Vagina (tissue), 2 donors: ENCODE data around the gene NFATC3. TPM values are rescaled to one million over a fixed set of nuclear protein-coding genes. Genes with fewer than 3 reads are reported as not detected.

Source experiments
- DNase-seq, 2 donors: peaks; one replicate each; pipeline ENCODE4 v3.0.0-alpha.2; 2017; ENCODE audit errors: extremely low spot score in 2 of 2
- H3K27ac ChIP-seq: fragments of 200-600 bp; sonication (generic); one replicate; pipeline ENCODE4 v1.5.1; 2019
- H3K27me3 ChIP-seq: fragments of 200-600 bp; sonication (generic); one replicate; pipeline ENCODE4 v1.5.1; 2019
- H3K36me3 ChIP-seq, 2 donors: fragments of 200-600 bp; sonication (generic); one replicate each; pipeline ENCODE4 v1.5.1; 2017 to 2019
- H3K4me1 ChIP-seq: fragments of 200-600 bp; sonication (generic); one replicate; pipeline ENCODE4 v1.5.1; 2019
- H3K4me3 ChIP-seq, 2 donors: fragments of 200-600 bp; sonication (generic); 1 replicate in 1 of 2; 2 replicates in 1 of 2; pipeline ENCODE4 v1.5.1; 2016 to 2019
- H3K9me3 ChIP-seq: fragments of 200-600 bp; sonication (generic); one replicate; pipeline ENCODE4 v1.5.1; 2019
- POLR2A ChIP-seq, 2 donors: fragments of 450-650 bp; IDR thresholded peaks; one replicate each; pipeline ENCODE4 v1.6.1; 2017; ENCODE audit warnings: antibody characterized with exemption in 2 of 2, mild to moderate bottlenecking in 2 of 2, moderate library complexity in 2 of 2
- POLR2AphosphoS5 ChIP-seq, 2 donors: sonication (generic); formaldehyde crosslinking; IDR thresholded peaks; one replicate each; pipeline ENCODE4 v1.9.0; 2017; ENCODE audit warnings: antibody characterized with exemption in 2 of 2, mild to moderate bottlenecking in 2 of 2, low read depth in 1 of 2; ENCODE audit not compliant: insufficient read depth in 1 of 2
- intact Hi-C: fragments of 100-400 bp; cut with DNase I; formaldehyde crosslinking; loops from one replicate; pipeline ENCODE4 v1.15.1; 2023
- total RNA-seq: library from RNA; depleted of rRNA; stranded (reverse); fragments of >200 nt; gene quantifications from one replicate; pipeline ENCODE4 v1.2.3, GENCODE V29; 2016
- TF ChIP-seq, protein P1 (sequence below), 3 experiments: fragments of 450-650 bp in 2 of 3; fragments of 200-600 bp in 1 of 3; sonication (generic) in 1 of 3; IDR thresholded peaks; one replicate each; pipeline ENCODE4 v1.5.1; 2017 to 2019; ENCODE audit warnings: antibody characterized with exemption in 3 of 3, mild to moderate bottlenecking in 2 of 3, moderate library complexity in 2 of 3

The NFATC3 gene
- total RNA-seq, 1 donor from 2014 or later, result 51.8 TPM

DNA sequence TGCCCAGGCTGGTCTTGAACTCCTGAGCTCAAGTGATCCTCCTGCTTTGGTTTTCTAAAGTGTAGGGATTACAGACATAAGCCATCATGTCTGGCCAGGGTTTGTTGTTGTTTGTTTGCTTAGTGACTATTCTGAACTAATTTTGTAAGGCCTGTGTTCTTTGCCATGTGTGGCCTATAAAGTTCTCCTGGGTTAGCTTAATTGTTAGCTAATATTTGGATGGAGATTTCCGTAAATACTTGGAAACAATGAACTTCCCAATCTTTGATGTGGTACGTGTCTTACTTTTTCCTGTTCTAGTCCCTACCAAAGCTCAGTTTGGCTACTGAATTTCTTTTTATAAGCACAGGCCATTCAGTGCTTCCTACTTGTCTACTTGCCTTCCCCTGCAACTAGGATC is 37.2 kb upstream of the NFATC3 start:
- no peak for TF ChIP-seq POLR2AphosphoS5 (IDR thresholded peaks at IDR 0.05; ENCODE audit: insufficient read depth in 1 of 2, low read depth in 1 of 2)
- TF ChIP-seq, protein P1, sequence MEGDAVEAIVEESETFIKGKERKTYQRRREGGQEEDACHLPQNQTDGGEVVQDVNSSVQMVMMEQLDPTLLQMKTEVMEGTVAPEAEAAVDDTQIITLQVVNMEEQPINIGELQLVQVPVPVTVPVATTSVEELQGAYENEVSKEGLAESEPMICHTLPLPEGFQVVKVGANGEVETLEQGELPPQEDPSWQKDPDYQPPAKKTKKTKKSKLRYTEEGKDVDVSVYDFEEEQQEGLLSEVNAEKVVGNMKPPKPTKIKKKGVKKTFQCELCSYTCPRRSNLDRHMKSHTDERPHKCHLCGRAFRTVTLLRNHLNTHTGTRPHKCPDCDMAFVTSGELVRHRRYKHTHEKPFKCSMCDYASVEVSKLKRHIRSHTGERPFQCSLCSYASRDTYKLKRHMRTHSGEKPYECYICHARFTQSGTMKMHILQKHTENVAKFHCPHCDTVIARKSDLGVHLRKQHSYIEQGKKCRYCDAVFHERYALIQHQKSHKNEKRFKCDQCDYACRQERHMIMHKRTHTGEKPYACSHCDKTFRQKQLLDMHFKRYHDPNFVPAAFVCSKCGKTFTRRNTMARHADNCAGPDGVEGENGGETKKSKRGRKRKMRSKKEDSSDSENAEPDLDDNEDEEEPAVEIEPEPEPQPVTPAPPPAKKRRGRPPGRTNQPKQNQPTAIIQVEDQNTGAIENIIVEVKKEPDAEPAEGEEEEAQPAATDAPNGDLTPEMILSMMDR (IDR thresholded peaks at IDR 0.05), result no peak
- TF ChIP-seq POLR2A (IDR thresholded peaks at IDR 0.05), result no peak
- H3K4me3 ChIP-seq, result no peak overlapping the region
- intact Hi-C loops, result loop anchor here (10.0 kb wide), 1 partner anchor 233 kb away; no protein-coding TSS in a partner anchor
- H3K36me3 ChIP-seq, result no peaks in the 10 kb centered on the region
- no peaks in the 10 kb centered on the region for H3K27me3 ChIP-seq
- no peak for DNase-seq
- no peak overlapping the region for H3K27ac ChIP-seq
- no peaks in the 10 kb centered on the region for H3K4me1 ChIP-seq
- H3K9me3 ChIP-seq, result no peaks in the 10 kb centered on the region

DNA sequence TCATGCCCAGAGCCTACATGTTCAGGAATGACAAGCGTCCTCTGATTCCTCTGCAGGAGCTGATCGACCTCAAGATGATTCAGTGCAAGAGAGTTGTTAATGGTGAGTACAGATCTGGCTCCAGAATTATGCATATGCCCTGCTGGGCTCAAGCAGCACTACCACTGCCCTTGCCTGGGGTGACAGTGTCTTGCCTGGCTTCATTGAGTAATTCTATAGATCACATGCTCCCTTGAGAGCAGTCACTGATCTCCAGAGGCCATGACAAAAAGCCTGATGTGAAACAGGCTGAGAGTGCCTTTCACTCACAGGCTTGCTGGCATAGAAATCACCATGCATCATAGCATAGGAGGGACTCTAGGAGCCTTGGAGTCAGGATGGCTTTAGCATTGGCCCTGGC is 35.7 kb upstream of the NFATC3 start:
- no peak overlapping the region for H3K4me3 ChIP-seq
- H3K27ac ChIP-seq, result no peak overlapping the region
- H3K4me1 ChIP-seq, result no peaks in the 10 kb centered on the region
- no peaks in the 10 kb centered on the region for H3K9me3 ChIP-seq
- no peaks in the 10 kb centered on the region for H3K27me3 ChIP-seq
- DNase-seq, result no peak
- TF ChIP-seq, protein P1 (IDR thresholded peaks at IDR 0.05), result no peak
- no peak for TF ChIP-seq POLR2A (IDR thresholded peaks at IDR 0.05)
- no peak for TF ChIP-seq POLR2AphosphoS5 (IDR thresholded peaks at IDR 0.05; ENCODE audit: insufficient read depth in 1 of 2, low read depth in 1 of 2)
- peaks cover 0 to 7% of the 10 kb centered on the region in 2 donors for H3K36me3 ChIP-seq
- intact Hi-C loops, result loop anchor here (10.0 kb wide), 1 partner anchor 235 kb away; no protein-coding TSS in a partner anchor

DNA sequence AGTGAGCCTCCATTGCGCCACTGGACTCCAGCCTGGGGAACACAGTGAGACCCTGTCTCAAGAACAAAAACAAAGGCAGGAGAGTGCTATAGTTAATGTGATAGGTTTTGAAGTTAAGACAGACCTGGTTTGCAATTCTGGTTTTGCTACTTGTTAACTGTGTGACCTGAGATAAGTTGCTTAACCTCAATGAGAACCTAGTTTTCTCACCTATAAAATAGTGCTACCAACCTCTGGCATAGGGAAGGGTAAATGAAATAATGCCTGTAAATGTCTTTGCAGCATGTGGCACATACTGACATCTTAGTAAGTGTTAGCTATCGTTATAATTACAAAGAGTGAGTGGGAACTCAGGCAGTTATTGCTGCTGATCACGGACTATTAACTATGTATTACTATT is 29.8 kb upstream of the NFATC3 start:
- intact Hi-C loops, result no loop called here
- H3K36me3 ChIP-seq, result peaks cover 0 to 11% of the 10 kb centered on the region in 2 donors
- no peaks in the 10 kb centered on the region for H3K9me3 ChIP-seq
- no peaks in the 10 kb centered on the region for H3K4me1 ChIP-seq
- H3K4me3 ChIP-seq, result no peak overlapping the region
- no peak for TF ChIP-seq POLR2A (IDR thresholded peaks at IDR 0.05)
- no peak for DNase-seq
- H3K27me3 ChIP-seq, result no peaks in the 10 kb centered on the region
- H3K27ac ChIP-seq, result no peak overlapping the region

DNA sequence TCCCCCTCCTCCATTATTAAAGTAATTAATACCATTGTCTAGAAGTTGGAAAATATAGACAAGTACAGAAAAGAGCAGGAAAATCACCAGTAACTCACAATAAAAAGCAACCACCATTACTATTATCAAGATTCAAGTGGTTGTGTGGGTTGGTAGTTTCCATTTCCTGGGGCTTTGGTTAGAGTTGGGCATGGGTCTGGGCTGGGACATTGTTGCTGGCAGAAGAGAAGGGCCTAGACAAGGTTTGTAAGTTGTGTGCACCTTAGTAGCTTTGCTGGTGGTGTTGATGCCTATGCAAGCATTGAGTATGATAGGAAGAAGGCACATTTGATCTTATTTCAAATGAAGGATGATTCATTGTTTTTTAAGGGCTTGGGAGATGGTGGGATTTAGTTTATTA is 25.4 kb upstream of the NFATC3 start:
- DNase-seq, result no peak
- Histone ChIP-seq H3K4me1 (peaks cover 3% of the 10 kb centered on the region), H3K27me3 (no peaks in the 10 kb centered on the region), H3K9me3 (no peaks in the 10 kb centered on the region), H3K36me3 (peaks cover 0 to 9% of the 10 kb centered on the region in 2 donors), H3K4me3 (no peak overlapping the region), H3K27ac (no peak overlapping the region)
- TF ChIP-seq, protein P1 (IDR thresholded peaks at IDR 0.05), result no peak
- TF ChIP-seq POLR2A (IDR thresholded peaks at IDR 0.05), result no peak
- no peak for TF ChIP-seq POLR2AphosphoS5 (IDR thresholded peaks at IDR 0.05; ENCODE audit: insufficient read depth in 1 of 2, low read depth in 1 of 2)
- intact Hi-C loops, result no loop called here

DNA sequence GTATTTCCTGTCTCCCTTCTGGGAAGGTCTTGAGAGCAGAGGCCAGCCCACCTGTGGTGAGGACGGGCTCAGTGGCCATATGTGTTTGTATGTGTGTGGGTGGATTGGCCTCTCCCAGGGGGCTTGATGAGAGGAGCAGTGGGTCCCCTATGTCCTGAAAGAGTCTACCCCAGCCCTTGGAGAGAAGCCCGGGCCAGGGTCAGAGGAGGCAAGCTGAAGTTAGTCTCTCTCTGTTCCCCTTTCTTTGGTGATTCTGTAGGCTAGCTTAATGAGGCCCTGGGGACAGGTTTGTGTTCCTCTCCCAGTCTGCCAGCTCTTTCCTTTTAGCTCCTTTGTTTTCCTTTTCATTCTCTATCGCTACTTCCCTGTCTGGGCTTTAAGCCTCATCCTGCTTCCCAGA is 23.8 kb upstream of the NFATC3 start:
- intact Hi-C loops, result no loop called here
- H3K36me3 ChIP-seq, result peaks cover 0 to 9% of the 10 kb centered on the region in 2 donors
- H3K9me3 ChIP-seq, result no peaks in the 10 kb centered on the region
- H3K4me1 ChIP-seq, result peaks cover 9% of the 10 kb centered on the region
- TF ChIP-seq POLR2A (IDR thresholded peaks at IDR 0.05), result no peak
- TF ChIP-seq, protein P1 (IDR thresholded peaks at IDR 0.05), result no peak
- H3K27ac ChIP-seq, result no peak overlapping the region
- no peak overlapping the region for H3K4me3 ChIP-seq
- no peak for DNase-seq
- no peaks in the 10 kb centered on the region for H3K27me3 ChIP-seq
